Glutamatergic neuron (in vitro differentiated cells): Measurements from ENCODE around the gene OR6K2. TPM values are rescaled to one million over a fixed set of nuclear protein-coding genes. Genes with fewer than 3 reads are reported as not detected.

Experiments
- DNase-seq: peaks from one replicate; pipeline ENCODE4 v3.0.0; 2022
- H3K27ac Mint-ChIP-seq: one replicate; pipeline ENCODE4 v1.8.0; 2020; ENCODE audit warnings: mild to moderate bottlenecking, mixed read lengths, inconsistent platforms; ENCODE audit not compliant: unreplicated experiment
- H3K27me3 Mint-ChIP-seq: one replicate; pipeline ENCODE4 v1.8.0; 2020; ENCODE audit warnings: mild to moderate bottlenecking, moderate library complexity, mixed read lengths, inconsistent platforms; ENCODE audit not compliant: unreplicated experiment
- H3K36me3 Mint-ChIP-seq: one replicate; pipeline ENCODE4 v1.8.0; 2020; ENCODE audit warnings: mild to moderate bottlenecking, mixed read lengths, inconsistent platforms; ENCODE audit not compliant: unreplicated experiment
- H3K4me1 Mint-ChIP-seq: one replicate; pipeline ENCODE4 v1.8.0; 2020; ENCODE audit warnings: mild to moderate bottlenecking, low read depth, mixed read lengths, inconsistent platforms; ENCODE audit not compliant: unreplicated experiment
- H3K4me3 Mint-ChIP-seq: one replicate; pipeline ENCODE4 v1.8.0; 2020; ENCODE audit warnings: mild to moderate bottlenecking, mixed read lengths, inconsistent platforms; ENCODE audit not compliant: unreplicated experiment
- H3K9me3 Mint-ChIP-seq: one replicate; pipeline ENCODE4 v1.8.0; 2020; ENCODE audit warnings: mild to moderate bottlenecking, moderate library complexity, mixed read lengths, inconsistent platforms; ENCODE audit not compliant: unreplicated experiment
- CTCF ChIP-seq: fragments of 200-600 bp; sonication (generic); IDR thresholded peaks from one replicate; pipeline ENCODE4 v1.5.0; 2021; ENCODE audit not compliant: partially characterized antibody, unreplicated experiment
- total RNA-seq: library from RNA; stranded (reverse); fragmentation: NEBNext Ultra II Directional; extraction: Animal tissue kit (Norgen Biotek cat#: 25700); gene quantifications from one replicate; pipeline ENCODE4 v1.2.1, GENCODE V29; 2021; ENCODE audit not compliant: unreplicated experiment

OR6K2 gene
- total RNA-seq, 1 donor from 2014 or later: not detected

- Mint-ChIP-seq H3K4me3 (no peak overlapping the region), H3K9me3 (no peaks in the 10 kb centered on the region), H3K4me1 (no peaks in the 10 kb centered on the region), H3K27me3 (no peaks in the 10 kb centered on the region), H3K36me3 (no peaks in the 10 kb centered on the region), H3K27ac (no peak overlapping the region)
- no peak for TF ChIP-seq CTCF
- DNase-seq: no peak
Measured at GRCh38 chr1:158716335-158716734, 15.9 kb upstream of the OR6K2 start.

- no peaks in the 10 kb centered on the region for H3K9me3 Mint-ChIP-seq
- no peak for TF ChIP-seq CTCF
- no peaks in the 10 kb centered on the region for H3K36me3 Mint-ChIP-seq
- H3K4me1 Mint-ChIP-seq: no peaks in the 10 kb centered on the region
- H3K27ac Mint-ChIP-seq: no peak overlapping the region
- no peak overlapping the region for H3K4me3 Mint-ChIP-seq
- H3K27me3 Mint-ChIP-seq: no peaks in the 10 kb centered on the region
- DNase-seq: no peak
Measured at GRCh38 chr1:158714754-158715153, 14.3 kb upstream of the OR6K2 start.

GRCh38 chr1:158711098-158711497, 10.6 kb upstream of the OR6K2 start:
- no peak for DNase-seq
- Mint-ChIP-seq H3K9me3 (no peaks in the 10 kb centered on the region), H3K36me3 (no peaks in the 10 kb centered on the region), H3K4me3 (no peak overlapping the region), H3K27ac (no peak overlapping the region), H3K27me3 (no peaks in the 10 kb centered on the region), H3K4me1 (no peaks in the 10 kb centered on the region)
- TF ChIP-seq CTCF: no peak

GRCh38 chr1:158706096-158706495, 5.6 kb upstream of the OR6K2 start:
- no peak overlapping the region for H3K4me3 Mint-ChIP-seq
- no peaks in the 10 kb centered on the region for H3K4me1 Mint-ChIP-seq
- no peak overlapping the region for H3K27ac Mint-ChIP-seq
- no peaks in the 10 kb centered on the region for H3K36me3 Mint-ChIP-seq
- H3K9me3 Mint-ChIP-seq: no peaks in the 10 kb centered on the region
- DNase-seq: no peak
- no peak for TF ChIP-seq CTCF
- no peaks in the 10 kb centered on the region for H3K27me3 Mint-ChIP-seq

- H3K4me1 Mint-ChIP-seq: no peaks in the 10 kb centered on the region
- no peak overlapping the region for H3K4me3 Mint-ChIP-seq
- no peaks in the 10 kb centered on the region for H3K9me3 Mint-ChIP-seq
- TF ChIP-seq CTCF: no peak
- H3K36me3 Mint-ChIP-seq: no peaks in the 10 kb centered on the region
- no peak for DNase-seq
- H3K27ac Mint-ChIP-seq: no peak overlapping the region
- no peaks in the 10 kb centered on the region for H3K27me3 Mint-ChIP-seq
Measured at GRCh38 chr1:158694596-158694995, 5.9 kb downstream of the OR6K2 start.
